Measurements from ENCODE around the gene POLR2J. TPM values are rescaled to one million over a fixed set of nuclear protein-coding genes. Genes with fewer than 3 reads are reported as not detected.
"Not testable (repeated sequence)": the region's sequence is repeated elsewhere in the genome, so short reads cannot be mapped to it uniquely, and the experiment has no call there.

POLR2J gene
- total and polyA plus RNA-seq, 7 donors, result 9.9 to 190 (median 29.3) TPM

DNA sequence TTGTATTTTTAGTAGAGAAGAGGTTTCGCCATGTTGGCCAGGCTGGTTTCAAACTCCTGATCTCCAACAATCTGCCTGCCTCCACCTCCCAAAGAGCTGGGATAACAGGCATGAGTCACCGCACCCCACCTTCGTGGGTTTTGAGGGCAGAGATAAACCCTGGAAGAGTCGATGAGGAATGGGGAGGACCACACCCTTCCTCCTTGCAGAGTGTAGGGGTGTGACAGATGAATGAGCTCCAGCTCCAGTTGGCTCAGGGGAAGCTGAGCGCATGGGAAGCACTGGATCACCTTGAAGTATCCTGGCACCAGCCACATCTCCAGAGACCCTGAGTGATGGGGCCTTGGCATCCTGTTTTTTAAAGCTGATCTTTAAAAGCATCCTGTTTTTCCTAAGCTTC, 5.6 kb upstream of the POLR2J start:
- no CpG with 5 or more reads among the region's 5 CpGs for WGBS, 2 donors

DNA sequence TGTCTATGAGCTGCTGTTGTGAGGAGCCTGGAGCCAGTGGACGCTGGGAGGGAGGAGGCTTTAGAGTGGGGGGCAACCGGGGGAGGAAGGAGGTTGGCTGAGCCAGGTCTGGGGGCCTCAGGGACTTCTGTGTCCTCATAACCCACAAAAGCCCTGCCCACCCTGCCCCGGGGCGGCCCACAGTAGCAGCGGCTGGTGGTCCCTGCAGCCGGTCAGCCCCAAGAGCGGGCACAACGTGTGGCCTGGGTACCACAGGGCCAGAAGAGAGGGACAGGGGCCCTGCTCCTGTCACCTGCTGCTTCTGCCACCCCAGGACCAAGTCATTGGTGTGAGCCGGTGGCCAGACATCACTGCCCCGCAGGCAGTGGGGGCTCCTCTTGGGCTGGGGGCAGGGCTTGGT, 3.2 kb upstream of the POLR2J start:
- H3K4me1 ChIP-seq; H3K4me3 ChIP-seq; H3K27ac ChIP-seq; H3K9me3 ChIP-seq; H3K27me3 ChIP-seq; H3K36me3 ChIP-seq; intact Hi-C loops (cut with DNase I): not testable (repeated sequence)
- DNase-seq, result peak; percentile 27
- WGBS, 2 donors, result no CpG with 5 or more reads among the region's 10 CpGs

More for the DNA sequence above, 5.6 kb upstream of the POLR2J start:
- H3K27ac ChIP-seq; H3K27me3 ChIP-seq; DNase-seq; H3K4me1 ChIP-seq; H3K9me3 ChIP-seq; intact Hi-C loops (cut with DNase I); H3K4me3 ChIP-seq; H3K36me3 ChIP-seq: not testable (repeated sequence)

DNA sequence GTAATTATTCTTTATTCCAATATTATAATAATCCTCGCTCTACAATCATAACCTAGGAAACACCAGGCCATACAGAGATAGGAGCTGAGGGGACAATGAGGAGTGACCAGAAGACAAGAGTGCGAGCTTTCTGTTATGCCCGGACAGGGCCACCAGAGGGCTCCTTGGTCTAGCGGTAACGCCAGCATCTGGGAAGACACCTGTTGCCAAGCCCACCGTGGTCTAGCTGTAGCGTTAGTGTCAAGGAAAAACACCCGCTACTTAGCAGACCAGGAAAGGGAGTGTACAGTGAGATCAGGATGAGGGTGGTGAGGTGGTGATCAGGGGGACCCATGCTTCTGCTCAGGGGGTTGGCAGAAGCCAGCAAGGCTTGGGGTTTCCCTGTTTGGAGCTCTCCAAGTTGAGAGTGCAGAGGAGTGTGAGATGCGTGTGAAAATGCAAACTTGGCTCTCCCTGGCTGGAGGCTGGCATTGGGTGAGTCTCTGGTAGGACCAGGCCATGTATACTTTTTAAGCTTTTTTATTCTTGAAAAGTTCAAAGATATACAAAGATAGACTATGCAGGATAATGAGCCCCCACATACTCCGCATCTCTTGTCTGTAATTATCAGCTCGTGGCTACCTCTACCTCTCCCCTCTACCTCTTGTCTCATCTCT, 1.4 kb upstream of the POLR2J start:
- 3 to 9% methylated on average over 8 of the region's 11 CpGs for WGBS, 2 donors
- H3K27ac ChIP-seq; H3K4me3 ChIP-seq; H3K27me3 ChIP-seq; H3K4me1 ChIP-seq; H3K9me3 ChIP-seq; H3K36me3 ChIP-seq; intact Hi-C loops (cut with DNase I): not testable (repeated sequence)
- peak; percentile 61 for DNase-seq
- TF ChIP-seq, protein P1, sequence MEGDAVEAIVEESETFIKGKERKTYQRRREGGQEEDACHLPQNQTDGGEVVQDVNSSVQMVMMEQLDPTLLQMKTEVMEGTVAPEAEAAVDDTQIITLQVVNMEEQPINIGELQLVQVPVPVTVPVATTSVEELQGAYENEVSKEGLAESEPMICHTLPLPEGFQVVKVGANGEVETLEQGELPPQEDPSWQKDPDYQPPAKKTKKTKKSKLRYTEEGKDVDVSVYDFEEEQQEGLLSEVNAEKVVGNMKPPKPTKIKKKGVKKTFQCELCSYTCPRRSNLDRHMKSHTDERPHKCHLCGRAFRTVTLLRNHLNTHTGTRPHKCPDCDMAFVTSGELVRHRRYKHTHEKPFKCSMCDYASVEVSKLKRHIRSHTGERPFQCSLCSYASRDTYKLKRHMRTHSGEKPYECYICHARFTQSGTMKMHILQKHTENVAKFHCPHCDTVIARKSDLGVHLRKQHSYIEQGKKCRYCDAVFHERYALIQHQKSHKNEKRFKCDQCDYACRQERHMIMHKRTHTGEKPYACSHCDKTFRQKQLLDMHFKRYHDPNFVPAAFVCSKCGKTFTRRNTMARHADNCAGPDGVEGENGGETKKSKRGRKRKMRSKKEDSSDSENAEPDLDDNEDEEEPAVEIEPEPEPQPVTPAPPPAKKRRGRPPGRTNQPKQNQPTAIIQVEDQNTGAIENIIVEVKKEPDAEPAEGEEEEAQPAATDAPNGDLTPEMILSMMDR (IDR thresholded peaks at IDR 0.05), result peak in 2 of 4 experiments; percentile 37 to 59

DNA sequence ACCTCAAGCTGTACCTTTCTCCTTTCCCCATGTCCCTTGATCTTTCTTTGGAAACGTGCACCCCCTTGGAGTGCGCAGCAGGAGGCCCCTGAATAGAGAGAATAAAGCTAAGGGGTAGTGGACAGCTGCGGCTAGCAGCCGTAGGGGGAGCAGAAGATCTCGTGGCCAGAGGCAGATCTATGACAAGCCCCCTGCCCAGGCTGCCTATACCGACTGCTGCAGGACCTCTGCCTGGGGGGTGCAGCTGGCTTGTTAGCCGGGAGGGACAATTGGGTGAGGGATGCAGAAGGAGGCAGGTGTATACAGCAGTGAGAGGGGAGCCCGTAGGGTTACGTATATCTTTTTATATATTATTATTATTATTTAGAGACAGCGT, 475 bp upstream of the POLR2J start:
- intact Hi-C loops (cut with DNase I); H3K27ac ChIP-seq; DNase-seq; H3K9me3 ChIP-seq; H3K27me3 ChIP-seq; H3K36me3 ChIP-seq; H3K4me3 ChIP-seq; H3K4me1 ChIP-seq: not testable (repeated sequence)
- 0% methylated on average over 2 of the region's 10 CpGs for WGBS, 2 donors

DNA sequence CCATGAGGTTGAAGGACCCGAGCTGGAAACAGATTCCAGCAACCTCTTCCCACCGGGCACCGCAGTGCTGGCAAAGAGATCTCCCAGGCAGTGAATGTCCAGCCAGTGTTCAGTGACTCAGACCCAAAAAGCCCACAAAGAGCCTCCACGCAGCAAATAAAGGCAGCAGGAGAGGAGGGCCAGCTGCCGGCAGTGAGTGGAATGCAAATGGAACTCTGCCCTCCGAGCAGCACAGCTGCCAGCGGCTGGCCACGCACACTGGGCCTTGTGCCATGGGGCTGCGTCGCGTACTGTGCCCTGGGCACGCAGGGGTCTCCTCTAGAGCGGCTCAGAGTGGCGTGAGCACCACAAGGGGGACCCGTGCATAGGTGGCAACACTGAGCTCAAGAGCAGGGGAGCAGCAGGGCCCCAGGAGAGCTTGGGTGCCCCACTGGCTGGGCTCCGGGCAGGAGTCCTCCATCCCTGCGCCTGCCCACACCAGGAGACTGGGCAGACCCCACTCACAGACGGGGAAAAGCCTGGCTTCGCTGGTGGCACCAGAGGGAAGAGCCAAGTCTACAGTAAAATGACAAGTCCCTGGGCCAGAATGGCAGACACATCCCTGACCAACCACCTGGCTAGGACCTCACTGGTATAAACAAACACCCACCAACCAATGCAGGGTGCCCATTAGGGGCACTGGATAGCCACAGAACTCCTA, 3.8 kb downstream of the POLR2J start:
- H3K4me3 ChIP-seq; H3K4me1 ChIP-seq; intact Hi-C loops (cut with DNase I); H3K27ac ChIP-seq; H3K9me3 ChIP-seq; H3K27me3 ChIP-seq: not testable (repeated sequence)
- peak; percentile 21 for DNase-seq
- WGBS, 2 donors, result 85 to 86% methylated on average over 12 to 16 of the region's 19 CpGs
- H3K36me3 ChIP-seq, result peaks cover 0 to 37% (median 9%) of the 10 kb centered on the region in 4 donors

DNA sequence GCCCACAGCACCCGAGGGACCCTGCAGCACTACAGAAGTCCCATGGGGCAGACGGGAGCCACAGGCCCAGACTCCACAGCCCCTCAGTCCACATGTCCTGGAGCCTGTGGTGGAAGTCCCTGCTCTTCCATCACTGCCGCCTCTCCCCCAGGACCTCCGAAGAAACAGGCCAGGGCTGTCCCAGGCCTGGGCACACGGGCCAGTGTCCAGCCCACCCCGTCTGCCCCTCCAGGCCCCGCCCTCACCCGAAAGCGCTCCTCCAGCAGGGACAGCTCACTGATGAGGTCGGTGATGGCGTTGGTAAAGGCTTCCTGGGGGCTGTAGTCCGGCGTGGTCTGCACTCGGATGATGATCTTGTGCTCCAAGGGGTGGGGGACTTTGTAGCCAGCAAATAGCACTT, 4.6 kb downstream of the POLR2J start:
- H3K27me3 ChIP-seq; H3K9me3 ChIP-seq; H3K4me3 ChIP-seq; intact Hi-C loops (cut with DNase I); H3K27ac ChIP-seq; H3K4me1 ChIP-seq: not testable (repeated sequence)
- 89 to 90% methylated on average over 12 to 14 of the region's 14 CpGs for WGBS, 2 donors
- DNase-seq, result peak; percentile 12
- H3K36me3 ChIP-seq, result peaks cover 0 to 42% (median 9%) of the 10 kb centered on the region in 4 donors

DNA sequence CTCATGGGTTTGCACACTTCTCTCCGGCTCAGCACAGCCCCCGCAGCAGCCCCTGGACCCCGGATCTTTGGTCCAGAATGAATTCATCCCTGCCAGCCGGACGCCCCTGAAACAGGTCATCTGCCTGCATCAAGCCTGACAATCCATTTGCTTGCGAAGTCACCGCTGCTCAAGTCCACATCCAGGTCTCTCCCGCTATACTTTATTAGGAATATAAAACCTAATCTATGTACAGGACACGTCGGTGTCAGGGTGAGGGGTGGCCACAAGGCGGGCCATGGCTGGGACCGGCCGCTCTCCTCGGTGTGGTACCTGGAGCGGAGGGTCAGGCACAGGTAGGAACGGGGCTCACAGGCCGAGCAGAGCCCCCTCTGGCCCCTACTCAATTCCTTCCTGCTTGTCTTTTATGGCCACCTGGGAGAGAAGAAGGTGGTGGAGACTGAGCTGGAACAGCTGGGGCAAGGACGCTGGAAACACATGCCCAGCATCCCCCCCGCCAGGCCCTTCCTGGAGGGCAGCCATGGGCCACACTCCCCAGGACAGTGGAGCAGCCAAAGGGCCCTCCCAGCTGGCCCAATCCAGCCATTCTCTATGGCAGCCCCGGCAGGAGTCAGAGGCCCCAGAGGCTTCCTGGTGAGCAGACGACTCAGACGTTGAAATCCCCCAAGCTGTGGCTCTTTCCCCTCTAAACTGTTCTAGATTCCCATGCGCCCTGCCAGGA, 5.3 kb downstream of the POLR2J start:
- no peak overlapping the region for H3K4me3 ChIP-seq
- no peak overlapping the region for H3K27ac ChIP-seq
- WGBS, 2 donors, result 85 to 88% methylated on average over 23 of the region's 23 CpGs
- TF ChIP-seq POLR2A (IDR thresholded peaks at IDR 0.05) (no peak), EP300 (IDR thresholded peaks at IDR 0.05) (no peak), POLR2AphosphoS5 (IDR thresholded peaks at IDR 0.05) (no peak)
- TF ChIP-seq, protein P1 (IDR thresholded peaks at IDR 0.05), result no peak
- no peaks in the 10 kb centered on the region for H3K9me3 ChIP-seq
- H3K36me3 ChIP-seq, result peaks cover 0 to 48% (median 9%) of the 10 kb centered on the region in 4 donors
- H3K4me1 ChIP-seq, result no peaks in the 10 kb centered on the region
- no peaks in the 10 kb centered on the region for H3K27me3 ChIP-seq
- peak; percentile 62 for DNase-seq
- intact Hi-C loops (cut with DNase I), result no loop called here

Measured in sigmoid colon (tissue), 7 donors.